KG1 (cell line): ENCODE measurements around the gene KRTAP12-4.
"Not testable (repeated sequence)": the region's sequence is repeated elsewhere in the genome, so short reads cannot be mapped to it uniquely, and the experiment has no call there.

ENCODE experiments used
- DNase-seq: peaks from one replicate; lab custom pipeline; 2025; lab: John Stamatoyannopoulos, UW

Gene KRTAP12-4

DNA sequence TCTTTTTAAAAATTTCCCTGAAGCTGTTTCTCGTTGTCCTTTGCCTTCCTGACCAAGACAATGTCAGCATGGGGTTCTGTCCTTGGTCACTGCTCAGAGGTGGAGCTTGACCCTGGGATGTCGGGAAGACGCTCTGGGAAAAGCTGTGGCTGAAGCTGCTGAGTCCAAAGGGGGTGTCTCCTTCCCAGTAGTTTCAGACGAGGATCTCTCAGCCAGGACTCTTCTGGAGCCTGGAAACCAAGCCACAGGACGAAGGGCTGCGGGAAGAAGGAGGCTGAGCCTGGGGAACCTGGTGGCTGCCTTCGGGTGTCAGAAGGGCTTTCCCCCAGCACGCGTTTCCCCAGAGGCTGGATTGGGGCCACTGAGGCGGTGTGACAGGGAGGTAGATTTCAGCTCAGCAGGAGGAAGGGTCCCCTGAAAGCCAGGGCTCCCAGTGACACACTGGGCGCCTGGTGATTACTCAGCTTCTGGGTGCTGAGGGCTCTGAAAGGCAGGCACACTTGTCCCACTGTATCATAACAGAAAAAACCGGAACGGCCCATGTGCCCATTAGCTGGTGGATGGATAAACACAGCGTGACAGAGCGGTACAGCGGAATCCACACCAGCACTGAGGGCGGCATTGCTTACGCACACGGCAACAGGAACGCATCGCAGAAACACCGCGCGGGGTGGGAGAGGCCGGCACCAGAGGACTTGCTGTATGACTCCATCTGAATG is 32.5 kb upstream of the KRTAP12-4 start:
- no peak for DNase-seq

DNA sequence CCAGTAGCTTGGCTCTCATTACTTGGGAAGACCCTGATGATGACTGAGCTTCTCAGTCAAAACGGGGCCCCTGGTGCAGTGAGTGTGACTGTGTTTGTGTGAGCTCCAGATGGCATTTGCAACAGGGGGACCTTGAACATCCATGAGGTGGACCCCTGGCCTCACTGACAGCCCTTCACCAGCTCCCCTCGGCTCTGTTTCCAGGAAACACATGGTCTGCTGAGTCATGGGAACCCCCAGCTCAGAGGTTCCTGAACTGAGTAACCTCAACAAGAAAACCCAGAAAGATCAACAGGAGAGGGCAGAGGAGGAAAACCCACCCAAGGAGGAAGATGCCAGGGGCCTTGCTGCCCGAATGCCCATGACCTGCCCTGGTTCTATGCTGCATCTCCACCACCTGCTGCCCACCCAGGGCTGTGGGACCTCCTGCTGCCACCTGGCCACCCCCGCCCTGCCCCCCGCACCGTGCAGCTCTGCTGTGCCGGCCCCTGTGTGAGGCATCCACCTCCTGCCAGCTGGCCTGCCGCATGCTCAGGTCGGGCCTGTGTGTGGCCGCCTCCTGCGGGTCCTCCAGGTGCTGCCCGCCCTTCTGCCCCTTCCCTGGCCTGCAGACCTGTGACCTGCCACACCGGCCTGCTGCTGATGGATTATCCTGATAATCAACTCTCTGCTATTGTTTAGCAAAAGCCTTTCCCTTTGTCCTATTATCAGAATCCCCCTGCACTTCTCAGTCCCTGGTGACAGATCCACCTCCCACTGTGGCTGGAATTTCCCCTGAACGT is 31.7 kb upstream of the KRTAP12-4 start:
- DNase-seq: no peak

DNA sequence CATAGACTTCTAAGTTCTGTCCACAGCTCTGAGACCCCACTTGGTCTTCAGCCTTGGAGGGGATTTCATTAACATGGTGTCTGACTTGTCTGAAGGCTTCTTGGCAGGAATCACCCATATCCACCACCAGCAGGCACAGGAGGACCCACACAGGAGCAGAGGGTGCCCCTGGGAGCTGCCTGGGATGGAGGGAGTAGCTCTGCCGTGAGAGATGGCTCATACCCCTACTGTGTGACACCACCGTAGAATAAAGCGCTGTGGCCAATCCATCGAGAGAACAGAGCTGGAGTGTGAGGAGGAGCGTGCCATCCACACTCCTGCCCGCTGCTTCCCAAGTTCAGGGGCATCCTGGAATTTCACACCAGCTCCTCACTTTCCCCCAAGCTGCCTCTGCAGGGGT is 30.6 kb upstream of the KRTAP12-4 start:
- DNase-seq: not testable (repeated sequence)

DNA sequence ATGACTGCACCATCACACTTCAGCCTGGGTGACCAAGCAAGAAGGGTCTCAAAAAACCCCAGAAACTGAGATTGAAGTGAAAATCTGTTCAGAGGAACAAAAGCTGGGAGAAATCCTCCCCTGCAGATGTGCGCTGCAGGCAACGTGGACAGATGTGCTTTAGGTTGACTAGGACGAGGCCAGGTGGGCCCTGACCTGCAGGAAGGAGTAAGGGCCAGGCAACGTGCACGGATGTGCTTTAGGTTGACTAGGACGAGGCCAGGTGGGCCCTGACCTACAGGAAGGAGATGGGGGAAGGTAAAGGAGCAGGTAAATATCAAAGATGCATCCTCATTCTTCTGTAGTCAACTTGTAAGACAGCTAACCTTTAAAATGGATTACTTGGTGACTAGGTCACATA is 30.0 kb upstream of the KRTAP12-4 start:
- no peak for DNase-seq

DNA sequence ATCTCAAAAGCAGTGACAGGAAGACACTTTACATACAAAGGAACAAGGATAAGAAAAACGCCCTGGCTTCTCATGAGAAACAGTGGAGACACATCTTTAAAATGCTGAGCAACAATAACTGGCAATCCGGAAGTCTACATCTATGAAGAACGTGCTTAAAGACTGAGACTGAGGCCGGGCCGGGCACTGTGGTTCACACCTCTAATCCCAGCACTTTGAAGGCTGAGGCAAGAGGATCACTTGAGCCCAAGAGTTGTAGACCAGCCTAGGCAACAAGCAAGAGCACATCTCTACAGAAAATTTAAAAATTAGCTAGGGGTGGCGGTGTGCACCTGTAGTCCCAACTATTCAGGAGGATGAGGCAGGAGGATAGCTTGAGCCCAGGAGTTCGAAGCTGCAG is 29.6 kb upstream of the KRTAP12-4 start:
- no peak for DNase-seq

DNA sequence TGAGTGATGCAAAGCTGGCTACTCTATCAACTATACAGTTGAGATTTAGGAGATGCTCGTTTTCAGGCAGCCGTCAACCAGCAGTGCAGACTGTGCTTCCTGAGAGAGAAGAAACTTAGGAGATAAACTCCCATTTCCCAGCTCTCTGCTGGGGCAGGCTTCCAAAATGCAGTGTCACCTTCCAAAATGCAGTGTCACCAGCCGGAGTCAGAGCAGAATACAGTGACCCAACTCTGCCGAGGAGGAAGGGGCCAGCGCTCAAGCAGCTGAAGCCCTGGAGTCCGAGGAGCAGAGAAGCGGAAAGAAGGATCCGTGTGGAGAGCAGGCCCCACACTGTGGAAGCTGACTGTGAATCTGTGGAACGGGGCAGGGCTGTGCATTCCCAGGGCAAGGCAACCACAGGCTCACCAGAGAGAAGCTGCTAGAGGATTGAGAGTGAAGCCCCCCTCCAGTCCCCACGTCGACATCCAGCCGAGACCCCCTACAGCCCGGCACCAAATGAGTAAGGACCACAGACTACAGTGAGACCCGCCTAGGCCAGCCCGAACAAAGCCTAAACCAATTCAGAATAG is 28.2 kb upstream of the KRTAP12-4 start:
- DNase-seq: no peak

DNA sequence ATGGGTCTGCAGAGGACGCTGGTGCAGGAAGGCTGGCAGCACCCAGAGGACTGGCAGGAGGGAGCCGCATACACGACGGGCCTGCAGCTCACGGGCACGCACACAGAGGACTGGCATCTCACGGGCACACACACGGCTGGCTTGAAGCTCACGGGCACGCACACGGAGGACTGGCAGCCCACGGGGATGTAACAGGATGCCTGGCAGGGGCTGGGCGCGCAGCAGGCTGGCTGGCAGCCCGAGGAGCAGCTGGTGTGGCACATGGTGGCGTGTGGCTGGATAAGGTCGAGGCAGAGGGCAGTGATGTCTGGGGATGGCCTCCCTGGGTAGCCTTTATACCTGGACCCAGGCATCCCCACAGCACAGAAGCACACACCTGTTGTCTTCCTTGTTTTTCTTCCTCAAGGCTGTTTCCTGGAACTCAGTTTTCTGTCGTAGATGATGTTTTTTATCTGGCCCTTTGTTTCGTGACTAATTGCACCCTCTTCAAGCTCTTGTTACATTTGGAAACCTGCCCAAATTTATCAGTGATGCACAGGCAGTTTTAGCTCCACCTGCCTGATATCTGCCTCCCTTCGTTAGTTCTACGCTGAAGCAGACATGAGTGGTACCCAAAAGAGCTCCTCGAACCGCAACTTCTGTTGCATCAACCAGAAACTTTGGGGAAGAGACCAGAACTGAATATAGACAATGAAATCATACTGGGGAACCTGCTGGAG is 27.6 kb upstream of the KRTAP12-4 start, which contains the start of gene KRTAP12-1:
Gene KRTAP12-1 (minus strand): TSS at position 303 of the 719 bp plus-strand sequence. CDS start 40 bp downstream, at position 263.
- no peak for DNase-seq

DNA sequence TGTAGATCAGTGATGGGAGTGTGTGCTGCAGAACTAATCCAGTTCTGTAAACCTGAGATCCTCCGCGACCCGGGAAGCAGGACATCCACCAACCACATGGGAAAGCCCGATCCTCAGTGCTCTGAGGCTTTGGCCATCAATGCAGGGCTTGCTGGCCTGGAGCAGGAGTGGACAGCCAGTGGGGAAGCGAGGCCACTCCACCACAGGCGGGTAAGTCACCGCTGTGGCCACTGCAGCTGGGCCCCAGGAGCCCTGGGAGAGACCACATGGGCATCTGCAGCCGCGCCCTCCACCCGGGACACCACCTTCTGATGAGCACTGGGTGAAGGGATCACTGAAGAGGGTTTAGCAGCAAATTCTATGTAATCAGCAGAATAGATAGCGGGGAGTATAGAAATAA is 26.7 kb upstream of the KRTAP12-4 start:
- DNase-seq: no peak

DNA sequence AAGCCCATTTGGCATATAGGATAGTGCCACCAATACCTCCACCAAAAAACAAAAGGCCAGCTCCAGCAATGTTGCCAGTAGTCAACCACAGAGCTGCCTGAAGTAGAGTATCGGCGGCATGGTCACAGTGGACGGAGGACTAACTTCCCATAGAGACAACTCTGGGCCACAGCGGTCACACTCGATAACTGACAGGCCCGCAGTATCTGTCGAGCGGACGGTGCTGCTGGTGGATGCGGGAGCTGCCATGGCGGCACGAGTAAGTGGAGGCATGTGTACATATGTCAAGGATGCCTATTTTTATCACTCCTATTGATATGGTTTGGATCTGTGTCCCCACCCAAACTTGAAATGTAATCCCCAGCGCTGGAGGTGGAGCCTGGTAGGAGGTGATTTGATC is 23.4 kb upstream of the KRTAP12-4 start:
- no peak for DNase-seq

DNA sequence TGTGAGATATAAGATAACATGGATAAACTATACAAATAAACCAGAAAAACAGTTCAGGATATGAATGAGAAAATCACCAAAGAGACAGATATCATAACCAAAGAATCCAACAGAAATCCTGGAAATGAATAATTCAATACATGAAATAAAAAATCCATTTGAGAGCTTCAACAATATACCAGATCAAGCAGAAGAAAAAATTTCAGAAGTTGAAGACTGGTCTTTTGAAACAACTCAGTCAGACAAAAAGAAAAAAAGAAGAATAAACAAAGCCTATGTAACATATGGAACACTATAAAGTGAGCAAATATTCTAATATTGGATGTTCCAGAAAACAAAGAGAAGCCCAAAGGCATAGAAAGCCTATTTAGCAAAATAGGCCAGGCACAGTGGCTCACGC is 17.5 kb upstream of the KRTAP12-4 start:
- no peak for DNase-seq

DNA sequence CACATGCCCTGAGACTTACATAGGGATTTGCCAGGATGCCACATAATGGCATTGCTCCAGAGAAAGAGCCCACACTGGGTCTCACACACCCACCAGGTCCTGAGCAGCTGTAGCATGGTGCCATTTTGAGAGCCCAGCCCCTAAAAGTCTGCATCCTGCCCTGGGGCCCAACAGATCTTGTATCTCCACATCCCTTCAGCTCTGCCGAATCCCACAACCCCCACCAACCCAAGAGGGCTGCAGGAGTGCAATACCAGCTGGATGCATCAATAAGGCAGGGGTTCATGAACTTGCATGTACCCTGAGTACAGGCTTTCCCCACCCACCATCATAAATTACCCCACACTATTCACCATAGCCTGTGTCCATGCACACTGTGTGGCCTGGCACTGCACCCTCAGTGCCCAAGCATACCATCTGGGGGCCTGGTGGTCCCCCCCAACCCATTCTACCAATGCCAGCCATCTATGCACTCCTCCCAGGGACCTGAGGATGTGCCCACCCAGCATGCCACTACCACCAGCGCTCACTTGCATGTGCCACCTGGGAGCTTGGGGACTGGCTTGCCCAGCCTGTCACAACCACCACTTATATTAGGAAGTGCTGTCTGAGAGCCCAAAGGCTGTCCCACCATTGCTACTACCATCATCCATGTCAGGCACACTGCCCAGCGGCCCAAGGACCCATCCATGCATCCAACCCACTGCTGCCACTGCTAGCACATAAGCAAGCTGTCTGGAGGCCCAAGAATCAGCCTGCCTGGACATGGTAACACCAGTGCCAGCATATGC is 16.4 kb upstream of the KRTAP12-4 start:
- no peak for DNase-seq

DNA sequence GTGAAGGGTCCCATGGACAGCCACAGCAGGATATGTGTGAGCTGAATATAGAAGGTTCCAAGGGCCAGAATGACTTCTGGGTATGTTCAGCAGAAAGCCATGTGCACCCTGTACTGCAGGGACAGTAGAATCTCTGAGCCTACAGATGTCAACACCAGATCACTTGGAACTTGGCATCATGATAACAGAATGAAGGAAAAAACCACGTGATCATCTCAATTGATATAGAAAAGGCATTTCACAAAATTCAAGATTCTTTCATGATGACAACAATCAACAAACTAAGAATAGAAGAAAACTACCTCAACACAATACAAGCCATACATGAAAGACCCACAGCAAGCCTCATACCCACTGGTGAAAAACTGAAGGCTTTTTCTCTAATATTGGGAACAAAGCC is 13.2 kb upstream of the KRTAP12-4 start:
- DNase-seq: no peak

DNA sequence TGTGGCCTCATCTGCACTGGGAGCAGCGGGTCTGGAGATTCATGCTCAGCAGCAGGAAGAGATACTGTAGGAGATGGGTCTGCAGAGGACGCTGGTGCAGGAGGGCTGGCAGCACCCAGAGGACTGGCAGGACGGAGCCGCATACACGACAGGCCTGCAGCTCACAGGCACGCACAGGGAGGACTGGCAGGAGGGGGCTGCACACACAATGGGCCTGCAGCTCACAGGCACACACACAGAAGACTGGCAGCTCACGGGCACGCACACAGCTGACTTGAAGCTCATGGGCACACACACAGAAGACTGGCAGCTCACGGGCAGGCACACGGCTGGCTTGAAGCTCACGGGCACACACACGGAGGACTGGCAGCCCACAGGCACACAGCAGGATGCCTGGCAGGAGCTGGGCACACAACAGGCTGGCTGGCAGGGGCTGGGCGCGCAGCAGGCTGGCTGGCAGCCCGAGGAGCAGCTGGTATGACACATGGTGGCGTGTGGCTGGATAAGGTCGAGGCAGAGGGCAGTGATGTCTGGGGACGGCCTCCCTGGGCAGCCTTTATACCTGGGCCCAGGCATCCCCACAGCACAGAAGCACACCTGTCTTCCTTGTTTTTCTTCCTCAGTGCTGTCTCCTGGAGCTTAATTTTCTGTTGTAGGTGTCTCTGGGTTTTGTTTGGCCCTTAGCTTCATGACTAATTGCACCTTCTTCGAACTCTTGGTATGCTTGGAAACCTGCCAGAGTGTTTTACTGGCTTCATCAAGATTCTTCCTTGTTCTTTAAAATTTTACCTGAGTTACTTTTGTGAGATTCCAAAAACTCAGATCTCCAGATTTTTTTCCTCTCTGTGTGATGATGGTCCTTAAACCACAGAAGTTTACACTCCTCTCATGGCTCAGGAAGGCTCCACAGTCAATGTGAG is 12.2 kb upstream of the KRTAP12-4 start, which contains the start of gene KRTAP12-2:
Gene KRTAP12-2 (minus strand): TSS at position 527 of the 920 bp plus-strand sequence. CDS start 41 bp downstream, at position 486.
- DNase-seq: no peak

DNA sequence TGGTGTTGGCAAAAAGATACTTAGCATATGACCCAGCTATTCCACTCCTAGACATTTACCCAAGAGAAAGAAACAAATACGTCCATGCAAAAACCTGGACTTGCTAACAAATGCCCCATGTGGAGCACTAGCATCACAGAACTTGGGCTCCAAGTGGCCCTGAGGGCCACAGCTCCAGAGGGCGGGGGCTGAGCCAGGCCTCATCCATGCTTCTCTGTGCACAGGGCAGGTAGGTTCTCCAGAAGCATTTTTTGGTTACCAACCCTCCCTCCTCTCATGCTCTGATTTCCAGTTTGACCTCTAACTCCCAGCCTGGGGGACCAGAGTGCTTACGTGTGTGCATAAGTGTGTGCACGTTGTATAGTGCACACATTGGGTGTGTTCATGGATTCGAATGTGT is 10.2 kb upstream of the KRTAP12-4 start:
- DNase-seq: no peak

DNA sequence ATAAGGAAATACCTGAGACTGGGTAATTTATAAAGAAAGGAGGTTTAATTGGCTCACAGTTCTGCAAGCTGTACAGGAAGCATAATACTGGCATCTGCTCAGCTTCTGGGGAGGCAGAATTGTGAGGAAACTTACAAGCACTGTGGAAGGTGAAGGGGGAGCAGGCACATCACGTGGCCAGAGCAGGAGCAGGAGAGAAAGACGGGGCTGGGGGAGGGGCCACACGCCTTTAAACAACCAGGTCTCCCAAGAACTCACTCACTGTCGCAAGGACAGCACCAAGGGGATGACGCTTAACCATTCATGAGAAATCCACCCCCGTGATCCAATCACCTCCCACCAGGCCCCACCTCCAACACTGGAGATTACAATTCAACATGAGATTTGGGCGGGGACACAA is 7.1 kb upstream of the KRTAP12-4 start:
- DNase-seq: not testable (repeated sequence)

DNA sequence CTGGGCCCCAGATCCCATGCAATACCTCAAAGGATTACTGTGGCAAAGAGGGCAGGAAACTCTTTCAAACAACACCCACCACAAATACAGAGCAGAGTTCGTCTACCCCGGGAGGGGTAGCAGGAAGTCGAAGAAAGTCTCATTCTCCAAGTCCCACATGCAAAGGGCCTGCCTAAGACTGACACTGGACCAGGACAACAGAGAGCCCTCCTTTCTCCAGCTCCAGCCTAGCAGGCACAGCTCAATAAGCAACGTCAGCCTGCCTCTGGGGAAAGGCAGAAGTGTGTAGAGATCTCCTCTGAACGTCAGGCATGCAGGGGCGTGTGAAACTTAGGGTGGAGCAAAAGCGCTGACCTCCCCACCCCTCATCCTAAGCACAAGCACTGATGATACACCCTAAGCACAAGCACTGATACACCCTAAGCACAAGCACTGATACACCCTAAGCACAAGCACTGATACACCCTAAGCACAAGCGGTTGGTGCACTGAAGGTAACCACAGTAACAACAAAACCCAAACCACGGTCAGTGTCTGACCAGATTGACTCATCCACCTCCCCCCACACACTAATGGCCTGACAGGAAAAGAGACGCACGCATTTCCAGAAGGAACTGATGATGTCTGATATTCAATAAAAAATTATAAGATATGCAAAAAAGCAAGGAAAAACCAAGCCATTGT is 4.6 kb upstream of the KRTAP12-4 start:
- DNase-seq: no peak

DNA sequence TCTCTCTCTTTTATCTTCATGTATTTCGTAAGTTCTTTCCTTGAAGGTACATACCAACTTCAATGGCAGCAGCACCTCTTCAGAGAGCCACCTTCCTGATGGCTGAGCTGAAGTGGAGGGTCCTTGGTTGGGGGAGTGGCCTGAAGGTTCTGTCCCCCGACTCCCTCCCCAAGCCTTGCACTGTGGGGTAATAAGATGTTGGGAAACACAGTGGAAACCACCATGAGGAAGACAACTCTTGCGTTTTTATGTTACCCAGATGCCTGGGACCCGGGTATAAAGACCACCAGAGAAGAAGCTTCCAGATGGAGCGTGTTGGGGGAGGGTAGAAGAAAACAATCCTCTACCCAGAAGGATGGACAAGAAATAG is 4.1 kb upstream of the KRTAP12-4 start:
- DNase-seq: no peak

DNA sequence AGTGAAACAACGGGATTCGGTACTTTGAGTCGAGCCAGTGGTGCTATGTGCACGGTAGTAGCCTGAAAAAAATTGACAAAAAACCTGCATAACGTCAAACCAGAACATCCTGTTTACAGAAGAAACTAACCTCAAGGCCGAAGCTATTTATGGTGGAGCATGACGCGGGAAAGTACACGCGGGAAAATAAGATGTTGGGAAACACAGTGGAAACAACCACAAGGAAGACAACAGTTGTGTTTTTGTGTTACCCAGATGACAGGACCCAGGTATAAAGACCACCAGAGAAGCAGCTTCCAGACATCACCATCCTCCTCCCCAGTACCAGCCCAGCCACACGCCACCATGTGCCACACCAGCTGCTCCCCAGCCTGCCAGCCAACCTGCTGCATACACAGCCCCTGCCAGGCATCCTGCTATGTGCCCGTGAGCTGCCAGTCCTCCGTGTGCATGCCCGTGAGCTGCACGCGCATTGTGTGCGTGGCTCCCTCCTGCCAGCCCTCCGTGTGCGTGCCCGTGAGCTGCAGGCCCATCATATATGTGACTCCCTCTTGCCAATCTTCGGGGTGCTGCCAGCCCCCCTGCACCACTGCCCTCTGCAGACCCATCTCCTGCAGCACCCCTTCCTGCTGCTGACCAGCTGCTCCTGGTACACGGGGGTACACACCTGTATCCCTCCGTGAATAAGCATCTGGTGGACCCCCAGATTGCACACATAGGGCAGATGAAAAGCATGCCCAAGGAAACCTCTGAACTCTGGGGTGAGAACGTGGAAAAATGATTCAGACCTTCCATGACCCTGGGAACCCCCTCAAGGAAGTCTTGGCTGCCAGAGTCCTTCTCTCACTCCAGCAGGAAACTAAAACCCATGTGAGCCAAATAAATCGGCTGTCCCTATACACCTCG is 3.4 kb upstream of the KRTAP12-4 start, which contains the start of gene KRTAP12-3:
Gene KRTAP12-3 (plus strand): TSS at position 298 of the 906 bp plus-strand sequence. CDS start 48 bp downstream, at position 346.
- DNase-seq: no peak

DNA sequence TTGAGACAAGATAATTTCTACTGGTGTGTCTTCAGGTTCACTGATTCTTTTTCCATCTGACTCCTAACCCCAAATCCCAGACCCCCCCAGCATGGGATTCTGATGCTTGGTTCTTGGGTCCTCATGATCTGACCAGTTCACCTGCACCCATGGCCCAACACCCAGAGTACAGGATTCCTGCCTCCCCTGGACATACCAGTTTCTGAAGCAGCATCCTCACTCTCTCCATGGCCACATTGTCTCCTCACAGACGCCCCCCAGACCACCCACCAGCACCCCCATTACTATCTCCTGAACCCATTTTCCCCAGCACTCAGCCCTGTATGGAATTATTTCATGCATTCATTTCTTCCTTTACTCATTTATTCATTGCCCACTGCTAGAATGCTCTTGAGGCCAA is 2.4 kb upstream of the KRTAP12-4 start:
- DNase-seq: no peak
